Measurements from ENCODE around the gene DIO1. TPM values are rescaled to one million over a fixed set of nuclear protein-coding genes. Genes with fewer than 3 reads are reported as not detected.

The DIO1 gene
- total and polyA plus RNA-seq, 9 of the 15 experiments (the other 6 are each of a cell fraction or from before 2014, with no cell fraction given) = not detected

GRCh38 chr1:53860967-53861411, 33.0 kb upstream of the DIO1 start (continued):
- TF ChIP-seq REST (IDR thresholded peaks at IDR 0.05; ENCODE audit: borderline replicate concordance) = peak; percentile 71
- TF ChIP-seq REST (CRISPR knock-in tag; IDR thresholded peaks at IDR 0.05; ENCODE audit: low read depth) = no peak
- no peak for TF ChIP-seq ZNF780A (CRISPR knock-in tag; IDR thresholded peaks at IDR 0.05)
- no peak for TF ChIP-seq ZNF280B (CRISPR knock-in tag; IDR thresholded peaks at IDR 0.05)
- no peak for TF ChIP-seq ZNF785 (CRISPR knock-in tag; IDR thresholded peaks at IDR 0.05)
- TF ChIP-seq ZNF41 (CRISPR knock-in tag; conservative IDR thresholded peaks at IDR 0.05) = no peak
- TF ChIP-seq RAD21 (CRISPR knock-in tag; conservative IDR thresholded peaks at IDR 0.05 in 1 of 2, IDR thresholded peaks at IDR 0.05 in 1 of 2) = peak; percentile 81 to 92
- no peak for TF ChIP-seq ZNF449 (CRISPR knock-in tag; IDR thresholded peaks at IDR 0.05)
- TF ChIP-seq ZNF778 (CRISPR knock-in tag; IDR thresholded peaks at IDR 0.05) = no peak
- TF ChIP-seq RB1 (IDR thresholded peaks at IDR 0.05; ENCODE audit: low read depth) = peak; percentile 46; the same call in 1 of the 2 replicates
- TF ChIP-seq PRDM10 (IDR thresholded peaks at IDR 0.05; ENCODE audit: partially characterized antibody) = no peak
